Measurements from ENCODE around the gene CMC2.

CMC2 gene

GRCh38 chr16:81006211-81006812 lies 373 bp downstream of the CMC2 start (continued):
- TF ChIP-seq ZNF561 (tag by site-specific recombination; IDR thresholded peaks at IDR 0.05; ENCODE audit: borderline replicate concordance) = no peak
- no peak for TF ChIP-seq ZNF830 (tag by site-specific recombination; IDR thresholded peaks at IDR 0.05; ENCODE audit: low read depth)
- no peak for TF ChIP-seq ZNF433 (tag by site-specific recombination; IDR thresholded peaks at IDR 0.05; ENCODE audit: low read depth)
- TF ChIP-seq KLF8 (tag by site-specific recombination; IDR thresholded peaks at IDR 0.05) = peak; percentile 50; the same call in 1 of the 2 replicates
- TF ChIP-seq MYNN (tag by site-specific recombination; IDR thresholded peaks at IDR 0.05; ENCODE audit: borderline replicate concordance) = no peak
- TF ChIP-seq, protein P1, sequence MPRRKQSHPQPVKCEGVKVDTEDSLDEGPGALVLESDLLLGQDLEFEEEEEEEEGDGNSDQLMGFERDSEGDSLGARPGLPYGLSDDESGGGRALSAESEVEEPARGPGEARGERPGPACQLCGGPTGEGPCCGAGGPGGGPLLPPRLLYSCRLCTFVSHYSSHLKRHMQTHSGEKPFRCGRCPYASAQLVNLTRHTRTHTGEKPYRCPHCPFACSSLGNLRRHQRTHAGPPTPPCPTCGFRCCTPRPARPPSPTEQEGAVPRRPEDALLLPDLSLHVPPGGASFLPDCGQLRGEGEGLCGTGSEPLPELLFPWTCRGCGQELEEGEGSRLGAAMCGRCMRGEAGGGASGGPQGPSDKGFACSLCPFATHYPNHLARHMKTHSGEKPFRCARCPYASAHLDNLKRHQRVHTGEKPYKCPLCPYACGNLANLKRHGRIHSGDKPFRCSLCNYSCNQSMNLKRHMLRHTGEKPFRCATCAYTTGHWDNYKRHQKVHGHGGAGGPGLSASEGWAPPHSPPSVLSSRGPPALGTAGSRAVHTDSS (tag by site-specific recombination; IDR thresholded peaks at IDR 0.05) = no peak
- 0 out of 2 replicates have a peak, but pooled peaks have one; percentile 28 for TF ChIP-seq ZNF843 (tag by site-specific recombination; IDR thresholded peaks at IDR 0.05)
- no peak for TF ChIP-seq ZFHX2 (tag by site-specific recombination; conservative IDR thresholded peaks at IDR 0.05)
- TF ChIP-seq ZNF776 (tag by site-specific recombination; IDR thresholded peaks at IDR 0.05; ENCODE audit: borderline replicate concordance) = no peak
- no peak for TF ChIP-seq TCF7L2 (IDR thresholded peaks at IDR 0.05; ENCODE audit: borderline replicate concordance, low read depth, low read length)
- TF ChIP-seq GLIS1 (tag by site-specific recombination; IDR thresholded peaks at IDR 0.05) = peak; percentile 39; the same call in 1 of the 2 replicates
- no peak for TF ChIP-seq ZNF274 (IDR thresholded peaks at IDR 0.05; ENCODE audit: low read length)
- no peak for TF ChIP-seq ZNF274 (tag by site-specific recombination; IDR thresholded peaks at IDR 0.05; ENCODE audit: borderline replicate concordance)
- TF ChIP-seq ZSCAN16 (tag by site-specific recombination; IDR thresholded peaks at IDR 0.05) = no peak
- TF ChIP-seq ZNF623 (tag by site-specific recombination; IDR thresholded peaks at IDR 0.05) = no peak
- TF ChIP-seq ZNF473 (tag by site-specific recombination; IDR thresholded peaks at IDR 0.05) = no peak
- peak; percentile 43 for TF ChIP-seq KLF1 (tag by site-specific recombination; IDR thresholded peaks at IDR 0.05)
- TF ChIP-seq SP2 (tag by site-specific recombination; IDR thresholded peaks at IDR 0.05) = peak; percentile 58
- no peak for TF ChIP-seq ZNF10 (tag by site-specific recombination; IDR thresholded peaks at IDR 0.05)
- no peak for TF ChIP-seq ZNF544 (tag by site-specific recombination; IDR thresholded peaks at IDR 0.05)
- TF ChIP-seq ZNF677 (tag by site-specific recombination; IDR thresholded peaks at IDR 0.05) = no peak
- no peak for TF ChIP-seq ZNF704 (tag by site-specific recombination; IDR thresholded peaks at IDR 0.05)
- TF ChIP-seq ZFP69B (tag by site-specific recombination; IDR thresholded peaks at IDR 0.05) = no peak
- TF ChIP-seq, protein P2, sequence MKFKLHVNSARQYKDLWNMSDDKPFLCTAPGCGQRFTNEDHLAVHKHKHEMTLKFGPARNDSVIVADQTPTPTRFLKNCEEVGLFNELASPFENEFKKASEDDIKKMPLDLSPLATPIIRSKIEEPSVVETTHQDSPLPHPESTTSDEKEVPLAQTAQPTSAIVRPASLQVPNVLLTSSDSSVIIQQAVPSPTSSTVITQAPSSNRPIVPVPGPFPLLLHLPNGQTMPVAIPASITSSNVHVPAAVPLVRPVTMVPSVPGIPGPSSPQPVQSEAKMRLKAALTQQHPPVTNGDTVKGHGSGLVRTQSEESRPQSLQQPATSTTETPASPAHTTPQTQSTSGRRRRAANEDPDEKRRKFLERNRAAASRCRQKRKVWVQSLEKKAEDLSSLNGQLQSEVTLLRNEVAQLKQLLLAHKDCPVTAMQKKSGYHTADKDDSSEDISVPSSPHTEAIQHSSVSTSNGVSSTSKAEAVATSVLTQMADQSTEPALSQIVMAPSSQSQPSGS (tag by site-specific recombination; IDR thresholded peaks at IDR 0.05; ENCODE audit: low read depth) = no peak
- no peak for TF ChIP-seq ZNF391 (tag by site-specific recombination; IDR thresholded peaks at IDR 0.05; ENCODE audit: borderline replicate concordance, low read depth)
- TF ChIP-seq ZIC2 (tag by site-specific recombination; IDR thresholded peaks at IDR 0.05) = no peak
- TF ChIP-seq RBAK (tag by site-specific recombination; IDR thresholded peaks at IDR 0.05) = no peak
- TF ChIP-seq GLI4 (tag by site-specific recombination; IDR thresholded peaks at IDR 0.05) = no peak
- TF ChIP-seq ZNF169 (tag by site-specific recombination; IDR thresholded peaks at IDR 0.05) = no peak
- no peak for TF ChIP-seq ZNF366 (tag by site-specific recombination; conservative IDR thresholded peaks at IDR 0.05)
- TF ChIP-seq, protein P3, sequence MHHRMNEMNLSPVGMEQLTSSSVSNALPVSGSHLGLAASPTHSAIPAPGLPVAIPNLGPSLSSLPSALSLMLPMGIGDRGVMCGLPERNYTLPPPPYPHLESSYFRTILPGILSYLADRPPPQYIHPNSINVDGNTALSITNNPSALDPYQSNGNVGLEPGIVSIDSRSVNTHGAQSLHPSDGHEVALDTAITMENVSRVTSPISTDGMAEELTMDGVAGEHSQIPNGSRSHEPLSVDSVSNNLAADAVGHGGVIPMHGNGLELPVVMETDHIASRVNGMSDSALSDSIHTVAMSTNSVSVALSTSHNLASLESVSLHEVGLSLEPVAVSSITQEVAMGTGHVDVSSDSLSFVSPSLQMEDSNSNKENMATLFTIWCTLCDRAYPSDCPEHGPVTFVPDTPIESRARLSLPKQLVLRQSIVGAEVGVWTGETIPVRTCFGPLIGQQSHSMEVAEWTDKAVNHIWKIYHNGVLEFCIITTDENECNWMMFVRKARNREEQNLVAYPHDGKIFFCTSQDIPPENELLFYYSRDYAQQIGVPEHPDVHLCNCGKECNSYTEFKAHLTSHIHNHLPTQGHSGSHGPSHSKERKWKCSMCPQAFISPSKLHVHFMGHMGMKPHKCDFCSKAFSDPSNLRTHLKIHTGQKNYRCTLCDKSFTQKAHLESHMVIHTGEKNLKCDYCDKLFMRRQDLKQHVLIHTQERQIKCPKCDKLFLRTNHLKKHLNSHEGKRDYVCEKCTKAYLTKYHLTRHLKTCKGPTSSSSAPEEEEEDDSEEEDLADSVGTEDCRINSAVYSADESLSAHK (tag by site-specific recombination; IDR thresholded peaks at IDR 0.05) = no peak
- no peak for TF ChIP-seq ZNF140 (tag by site-specific recombination; IDR thresholded peaks at IDR 0.05)
- TF ChIP-seq ZSCAN23 (tag by site-specific recombination; IDR thresholded peaks at IDR 0.05) = no peak
- TF ChIP-seq ZNF596 (tag by site-specific recombination; IDR thresholded peaks at IDR 0.05) = no peak
- TF ChIP-seq ZNF121 (tag by site-specific recombination; IDR thresholded peaks at IDR 0.05) = 0 out of 2 replicates have a peak, but pooled peaks have one; percentile 26
- TF ChIP-seq ZNF777 (tag by site-specific recombination; IDR thresholded peaks at IDR 0.05; ENCODE audit: borderline replicate concordance) = no peak
- no peak for TF ChIP-seq ZNF311 (tag by site-specific recombination; IDR thresholded peaks at IDR 0.05; ENCODE audit: borderline replicate concordance)
